HG02588 (cell line): ENCODE measurements around the gene FGF14.

Source experiments
- ATAC-seq: cut with Tn5 transposase; IDR thresholded peaks from one replicate; pipeline ENCODE4 v1.9.1; 2021; ENCODE audit warnings: mild to moderate bottlenecking, moderate library complexity; ENCODE audit not compliant: unreplicated experiment

Gene FGF14

GRCh38 chr13:102198418-102199311 lies 203.2 kb downstream of the FGF14 start:
- no peak for ATAC-seq

DNA sequence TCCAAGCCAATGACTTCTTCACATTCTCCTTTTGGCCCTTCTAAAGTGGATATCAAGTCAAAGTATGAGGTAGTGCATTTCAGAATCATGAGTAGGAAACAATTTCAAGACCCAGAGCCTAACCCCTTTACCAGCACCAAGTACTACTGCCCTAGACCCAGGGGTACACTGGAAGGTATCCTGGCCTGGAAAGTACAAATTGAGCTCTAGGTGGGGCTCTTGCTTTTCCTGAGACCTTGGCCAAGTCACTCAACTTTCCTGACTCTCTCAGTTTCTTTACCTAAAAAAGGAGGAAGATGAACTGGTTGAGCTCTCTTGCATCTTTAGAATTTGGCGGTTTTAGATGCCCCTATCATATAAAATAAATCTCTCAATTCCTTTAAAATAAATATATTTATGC lies 204.7 kb downstream of the FGF14 start:
- no peak for ATAC-seq

GRCh38 chr13:102195566-102196462 lies 206.0 kb downstream of the FGF14 start:
- ATAC-seq, result no peak

DNA sequence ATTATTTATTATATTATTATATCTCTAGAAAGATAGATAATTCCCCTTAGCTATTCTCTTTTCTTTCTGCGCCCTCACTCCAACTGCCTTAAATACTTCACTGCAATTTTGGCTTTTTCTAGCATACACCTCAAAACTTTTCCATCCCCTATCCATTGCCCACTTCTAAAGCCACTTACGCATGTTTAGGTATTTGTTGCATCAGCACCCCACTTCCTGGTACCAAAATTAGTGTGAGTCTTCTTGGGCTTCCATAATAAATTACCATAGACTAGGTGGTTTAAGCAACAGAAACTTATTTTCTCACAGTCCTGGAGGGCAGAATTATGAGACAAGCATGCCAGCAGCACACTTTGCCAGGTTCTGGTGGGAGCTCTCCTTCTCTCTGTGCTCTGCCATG lies 209.0 kb downstream of the FGF14 start:
- no peak for ATAC-seq

GRCh38 chr13:102191951-102192502 lies 209.8 kb downstream of the FGF14 start:
- no peak for ATAC-seq

DNA sequence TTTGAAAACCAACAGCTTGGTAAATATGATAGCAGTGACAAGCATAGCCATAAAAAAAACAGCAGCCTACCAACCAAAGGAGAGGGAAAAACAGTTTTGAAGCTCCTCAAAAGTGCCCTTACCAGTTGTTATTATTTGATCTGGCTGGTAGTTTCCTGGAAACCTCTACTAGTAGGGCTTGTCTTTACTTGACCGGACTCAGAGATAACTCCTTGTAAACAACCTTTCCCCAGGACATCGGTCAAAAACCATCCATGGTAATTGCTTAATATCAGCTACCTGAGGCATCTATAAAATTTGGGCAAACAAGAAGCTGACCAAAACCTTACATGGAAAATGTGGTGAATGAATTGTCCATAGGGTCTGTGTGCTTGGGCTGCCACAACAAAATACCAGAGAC lies 210.9 kb downstream of the FGF14 start:
- ATAC-seq, result no peak

- ATAC-seq, result no peak
Measured at GRCh38 chr13:102187313-102187712, 214.5 kb downstream of the FGF14 start.

- ATAC-seq, result no peak
Measured at GRCh38 chr13:102185375-102185984, 216.4 kb downstream of the FGF14 start.

GRCh38 chr13:102183509-102184182 lies 218.2 kb downstream of the FGF14 start:
- ATAC-seq, result no peak

GRCh38 chr13:102182170-102182569 lies 219.7 kb downstream of the FGF14 start:
- no peak for ATAC-seq

DNA sequence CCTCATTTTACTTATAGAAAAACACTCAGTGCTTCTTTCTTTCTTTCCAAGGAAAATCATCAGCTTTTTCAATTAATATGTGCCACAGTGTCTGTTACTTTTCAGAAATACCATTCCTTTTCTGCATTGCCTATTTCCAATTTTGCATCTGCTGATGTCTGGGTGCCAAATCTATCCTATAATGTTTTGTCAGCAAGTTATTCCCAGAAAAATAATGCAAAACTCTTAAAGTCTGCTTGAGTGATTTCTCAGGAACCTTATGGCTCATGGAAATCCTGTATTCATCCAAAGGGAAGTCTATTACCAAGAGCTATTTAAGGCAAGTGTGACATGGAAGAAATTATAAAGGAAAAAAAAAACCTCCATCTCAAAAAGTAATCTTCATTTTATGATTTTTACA lies 224.4 kb downstream of the FGF14 start:
- ATAC-seq, result no peak

GRCh38 chr13:102176846-102177245 lies 225.0 kb downstream of the FGF14 start:
- ATAC-seq, result no peak

DNA sequence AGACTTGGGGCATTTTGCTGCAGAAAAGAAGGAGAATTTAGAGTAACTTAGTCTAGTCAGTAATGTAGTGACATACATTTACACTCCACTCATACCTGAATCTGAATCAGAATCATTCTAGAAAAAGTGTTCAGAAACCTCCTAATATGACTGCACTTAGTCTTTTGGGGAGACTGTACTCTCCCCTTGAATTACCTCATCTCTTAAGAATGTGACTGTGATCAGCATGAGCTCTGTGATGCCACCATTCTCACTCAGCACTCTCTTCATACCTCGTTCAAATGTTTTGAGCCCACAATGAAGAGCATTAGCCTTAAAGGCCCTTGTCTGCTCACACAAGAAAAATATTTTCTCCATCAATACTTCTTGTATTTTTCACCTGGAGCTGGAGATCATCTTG lies 229.4 kb downstream of the FGF14 start:
- no peak for ATAC-seq

DNA sequence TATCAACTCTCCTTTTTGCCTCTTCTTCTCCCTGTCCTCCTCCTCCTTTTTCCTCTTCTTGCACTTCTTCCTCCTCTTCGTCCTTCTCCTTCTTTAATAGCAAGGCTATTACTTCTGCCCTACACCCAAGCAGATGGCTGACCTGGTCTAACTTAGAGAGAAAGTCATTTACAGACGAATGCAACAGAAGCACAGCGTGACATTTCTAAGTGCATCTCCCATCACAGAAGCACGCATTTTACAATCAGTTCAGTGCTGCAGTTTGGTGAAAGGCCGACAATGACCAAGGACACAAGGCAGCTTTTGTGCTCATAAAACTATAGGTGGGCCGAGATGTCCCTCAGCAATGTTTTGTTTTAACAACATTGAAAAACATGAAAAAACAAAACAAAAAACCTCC lies 231.5 kb downstream of the FGF14 start:
- no peak for ATAC-seq

DNA sequence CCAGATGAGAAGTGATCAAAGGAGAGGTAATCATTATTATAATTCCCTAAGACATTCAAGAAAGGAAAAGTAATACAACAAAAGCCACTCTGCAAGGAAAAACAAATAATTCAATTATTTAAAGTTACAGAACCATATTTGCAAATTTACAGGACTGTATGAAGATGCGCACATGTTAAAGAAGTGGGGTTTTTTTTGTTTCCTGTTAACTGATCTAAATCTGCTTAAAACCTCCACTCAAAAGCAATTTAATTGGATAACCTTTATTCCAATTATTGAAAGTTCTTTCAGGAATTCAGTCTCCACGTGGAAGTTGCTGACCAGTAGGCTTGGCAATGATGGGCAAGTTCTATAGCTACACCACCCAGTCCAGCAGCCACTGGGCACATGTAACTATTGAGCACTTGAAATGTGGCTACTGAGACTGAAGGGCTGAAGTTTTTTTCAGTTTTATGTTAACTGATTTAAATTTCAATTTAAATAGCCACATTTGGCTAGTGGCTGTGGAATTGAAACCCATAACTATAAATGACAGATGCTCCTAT lies 232.3 kb downstream of the FGF14 start:
- ATAC-seq, result no peak

- ATAC-seq, result no peak
Measured at GRCh38 chr13:102152790-102153189, 249.1 kb downstream of the FGF14 start.

- no peak for ATAC-seq
Measured at GRCh38 chr13:102147353-102147752, 254.5 kb downstream of the FGF14 start.

- no peak for ATAC-seq
Measured at GRCh38 chr13:102145750-102146149, 256.1 kb downstream of the FGF14 start.

DNA sequence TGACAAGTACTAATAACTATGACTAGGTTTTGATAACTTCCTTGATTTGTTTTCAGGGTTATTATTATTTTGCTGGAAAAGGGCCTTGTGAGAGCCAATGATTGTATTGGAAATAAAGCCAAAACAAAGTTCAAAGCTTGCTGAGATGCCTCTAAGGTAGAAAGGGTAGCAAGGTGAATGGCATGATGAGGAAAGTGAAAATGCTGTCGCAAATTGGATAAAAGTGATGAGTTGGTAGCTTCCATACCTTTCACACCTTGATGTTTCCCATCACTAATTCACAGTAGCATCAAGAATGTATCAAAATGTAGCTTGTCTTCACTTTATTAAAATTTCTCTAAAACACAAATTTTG lies 259.4 kb downstream of the FGF14 start:
- no peak for ATAC-seq
